Fibroblast of upper back skin (primary cell): ENCODE results near the gene TSPAN33.
"Not testable (repeated sequence)": the region's sequence is repeated elsewhere in the genome, so short reads cannot be mapped to it uniquely, and the experiment has no call there.

Experiments used
- DNase-seq: peaks from one replicate; pipeline ENCODE4 v3.0.0-alpha.2; 2013

TSPAN33 gene

GRCh38 chr7:129144095-129144833 is at the start of gene TSPAN33:
Gene TSPAN33 (plus strand): TSS chr7:129144707. CDS start chr7:129144981, 274 bp downstream.
- peak; percentile 57 for DNase-seq

- DNase-seq, result no peak
These were observed 49.2 kb upstream of the TSPAN33 start for GRCh38 chr7:129095258-129095657.

- no peak for DNase-seq
These were observed 46.0 kb upstream of the TSPAN33 start for GRCh38 chr7:129098409-129099084.

- DNase-seq, result no peak
These were observed 43.7 kb upstream of the TSPAN33 start for GRCh38 chr7:129100827-129101166.

GRCh38 chr7:129101746-129102145 is 42.8 kb upstream of the TSPAN33 start:
- peak; percentile 14 for DNase-seq

GRCh38 chr7:129103561-129104324 is 40.8 kb upstream of the TSPAN33 start:
- DNase-seq, result no peak

- no peak for DNase-seq
These were observed 35.9 kb upstream of the TSPAN33 start for GRCh38 chr7:129108581-129108980.

GRCh38 chr7:129110258-129110981 is 34.1 kb upstream of the TSPAN33 start:
- DNase-seq, result no peak

GRCh38 chr7:129110982-129111376 is 33.5 kb upstream of the TSPAN33 start:
- no peak for DNase-seq

GRCh38 chr7:129115676-129116075 is 28.8 kb upstream of the TSPAN33 start:
- DNase-seq, result no peak

GRCh38 chr7:129118182-129118581 is 26.3 kb upstream of the TSPAN33 start:
- DNase-seq, result no peak

GRCh38 chr7:129118976-129119375 is 25.5 kb upstream of the TSPAN33 start:
- no peak for DNase-seq

GRCh38 chr7:129121501-129122077 is 22.9 kb upstream of the TSPAN33 start:
- DNase-seq, result not testable (repeated sequence)

GRCh38 chr7:129122078-129122750 is 22.3 kb upstream of the TSPAN33 start:
- DNase-seq, result no peak

- DNase-seq, result no peak
These were observed 21.6 kb upstream of the TSPAN33 start for GRCh38 chr7:129122751-129123509.

GRCh38 chr7:129123510-129123857 is 21.0 kb upstream of the TSPAN33 start:
- DNase-seq, result no peak

- DNase-seq, result no peak
These were observed 18.2 kb upstream of the TSPAN33 start for GRCh38 chr7:129126314-129126713.

- no peak for DNase-seq
These were observed 17.4 kb upstream of the TSPAN33 start for GRCh38 chr7:129127154-129127553.

- no peak for DNase-seq
These were observed 16.9 kb upstream of the TSPAN33 start for GRCh38 chr7:129127601-129128000.

- DNase-seq, result no peak
These were observed 10.0 kb upstream of the TSPAN33 start for GRCh38 chr7:129134356-129134987.
